ACC112 (cell line): Measurements from ENCODE around the gene TRMT2A.

ENCODE experiments used
- H2AFZ ChIP-seq: fragments of 200-600 bp; sonication (generic); one replicate; pipeline ENCODE4 v1.6.0; 2017; ENCODE audit warnings: antibody characterized with exemption, low read length; ENCODE audit not compliant: unreplicated experiment
- H3K27ac ChIP-seq: fragments of 200-600 bp; sonication (generic); 2 replicates; pipeline ENCODE4 v1.5.1; 2014; ENCODE audit warnings: low read depth, mild to moderate bottlenecking, antibody characterized with exemption, low read length, moderate library complexity
- H3K27me3 ChIP-seq: fragments of 200-600 bp; sonication (generic); 2 replicates; pipeline ENCODE4 v1.6.1; 2014; ENCODE audit warnings: mild to moderate bottlenecking, antibody characterized with exemption, low read length, moderate library complexity, mixed read lengths; ENCODE audit not compliant: insufficient read depth
- H3K36me3 ChIP-seq: fragments of 200-600 bp; sonication (generic); 2 replicates; pipeline ENCODE4 v1.6.1; 2016; ENCODE audit warnings: mild to moderate bottlenecking, antibody characterized with exemption, low read length, moderate library complexity, mixed read lengths; ENCODE audit not compliant: insufficient read depth
- H3K4me1 ChIP-seq: fragments of 200-600 bp; sonication (generic); one replicate; pipeline ENCODE4 v1.6.1; 2016; ENCODE audit warnings: low read length, mixed read lengths; ENCODE audit not compliant: insufficient read depth, unreplicated experiment, control insufficient read depth
- H3K4me3 ChIP-seq: fragments of 200-600 bp; sonication (generic); 2 replicates; pipeline ENCODE4 v1.5.1; 2014; ENCODE audit warnings: mild to moderate bottlenecking, low read depth, low read length
- H3K79me2 ChIP-seq: fragments of 200-600 bp; sonication (generic); one replicate; pipeline ENCODE4 v1.6.0; 2016; ENCODE audit warnings: low read length; ENCODE audit not compliant: control insufficient read depth, unreplicated experiment, insufficient read depth

The TRMT2A gene

DNA sequence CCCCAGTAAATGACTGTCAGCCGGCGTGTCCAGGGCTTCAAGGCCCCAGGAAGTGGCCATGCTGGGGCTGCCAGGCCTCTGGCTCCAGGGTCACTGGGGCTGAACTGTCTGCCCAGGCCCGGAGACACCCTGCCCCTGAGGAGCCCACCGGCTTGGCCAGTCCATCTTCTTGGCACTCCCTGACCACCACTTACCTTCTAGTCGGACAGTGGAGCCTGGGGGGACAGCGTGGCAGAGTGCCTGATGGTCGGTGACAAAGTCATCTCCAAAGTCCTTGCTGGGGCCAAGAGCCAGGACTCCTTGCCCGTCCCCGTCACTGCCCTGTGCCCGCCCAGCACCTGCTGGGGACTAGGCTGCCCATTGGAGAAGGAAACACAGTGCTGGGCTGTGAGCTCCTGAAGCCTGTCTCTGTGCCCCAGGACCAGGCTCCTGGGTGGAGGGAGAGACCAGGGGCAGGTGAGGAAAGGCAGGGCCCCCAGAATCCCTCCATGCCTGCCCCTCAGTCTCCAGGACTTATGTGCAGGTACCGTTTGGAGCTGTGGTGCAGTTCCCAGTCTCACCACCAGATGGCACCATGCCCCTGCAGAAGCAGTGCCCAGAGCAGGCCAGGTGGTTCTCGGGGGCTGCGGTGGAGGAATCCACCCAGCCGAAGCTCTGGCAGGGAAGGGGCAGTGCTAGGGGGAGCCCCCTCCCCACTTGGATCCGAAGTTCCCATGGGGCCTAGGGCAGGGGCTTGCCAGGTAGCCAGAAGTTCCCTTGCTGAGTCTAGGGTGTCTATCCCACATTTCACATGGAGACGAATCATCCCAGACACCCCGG is 39.8 kb upstream of the TRMT2A start:
- Histone ChIP-seq H3K79me2 (no peaks in the 10 kb centered on the region), H2AFZ (no peak overlapping the region), H3K27ac (no peak overlapping the region), H3K4me1 (no peaks in the 10 kb centered on the region), H3K36me3 (no peaks in the 10 kb centered on the region), H3K4me3 (no peak overlapping the region), H3K27me3 (no peaks in the 10 kb centered on the region)

DNA sequence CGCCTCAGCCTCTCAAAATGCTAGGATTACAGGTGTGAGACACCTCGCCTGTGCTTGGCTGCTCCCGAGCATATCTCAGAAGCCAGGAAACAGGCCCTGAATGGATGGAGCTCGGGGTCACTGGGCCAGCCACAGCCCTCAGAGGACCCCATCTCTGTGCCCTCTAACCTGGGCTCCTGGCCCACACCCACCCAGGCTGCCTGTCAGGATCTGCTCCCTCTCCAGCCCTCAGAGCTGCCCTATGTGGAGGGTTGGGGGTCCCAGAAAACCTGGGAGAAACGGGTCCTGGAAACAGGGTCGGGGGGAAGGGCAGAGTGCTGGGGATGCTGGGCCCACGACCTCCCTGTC is 39.0 kb upstream of the TRMT2A start:
- Histone ChIP-seq H3K4me3 (no peak overlapping the region), H3K27me3 (no peaks in the 10 kb centered on the region), H3K79me2 (no peaks in the 10 kb centered on the region), H2AFZ (no peak overlapping the region), H3K36me3 (no peaks in the 10 kb centered on the region), H3K4me1 (no peaks in the 10 kb centered on the region), H3K27ac (no peak overlapping the region)

- Histone ChIP-seq H3K4me3 (peak overlapping the region; percentile 75), H3K4me1 (no peaks in the 10 kb centered on the region), H3K79me2 (no peaks in the 10 kb centered on the region), H2AFZ (no peak overlapping the region), H3K27me3 (no peaks in the 10 kb centered on the region), H3K36me3 (no peaks in the 10 kb centered on the region), H3K27ac (no peak overlapping the region)
Observed at GRCh38 chr22:20155330-20156041, 38.5 kb upstream of the TRMT2A start.

DNA sequence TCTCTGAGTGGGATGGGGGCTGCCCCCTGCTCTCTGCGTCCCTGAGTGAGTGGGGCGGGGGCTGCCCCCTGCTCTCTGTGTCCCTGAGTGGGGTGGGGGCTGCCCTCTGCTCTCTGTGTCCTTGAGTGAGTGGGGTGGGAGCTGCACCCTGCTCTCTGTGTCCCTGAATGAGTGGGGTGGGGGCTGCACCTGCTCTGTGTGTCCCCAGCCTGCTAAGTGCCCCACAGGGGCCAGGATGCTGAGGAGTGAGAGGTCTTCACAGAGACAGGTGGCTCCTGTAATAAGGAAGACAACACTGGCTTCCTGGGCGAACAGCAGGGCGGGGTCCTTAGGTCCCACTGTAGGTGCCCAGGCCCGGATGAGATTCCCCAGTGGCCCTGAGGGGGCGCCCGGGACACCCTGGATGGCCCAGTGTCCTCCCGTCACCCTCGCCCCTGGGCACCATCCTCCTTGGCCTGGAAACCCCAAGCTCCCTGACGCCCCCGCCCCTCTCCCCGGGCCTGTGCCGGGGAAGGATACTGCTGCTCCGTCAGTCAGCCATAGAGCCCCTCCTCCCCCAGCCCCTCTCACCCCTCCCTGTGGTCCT is 37.7 kb upstream of the TRMT2A start:
- Histone ChIP-seq H3K27ac (no peak overlapping the region), H3K36me3 (no peaks in the 10 kb centered on the region), H3K27me3 (no peaks in the 10 kb centered on the region), H2AFZ (peak overlapping the region; percentile 2), H3K4me1 (no peaks in the 10 kb centered on the region), H3K79me2 (no peaks in the 10 kb centered on the region), H3K4me3 (peak overlapping the region; percentile 75)

GRCh38 chr22:20153945-20154344 is 36.9 kb upstream of the TRMT2A start:
- Histone ChIP-seq H3K27me3 (no peaks in the 10 kb centered on the region), H3K36me3 (no peaks in the 10 kb centered on the region), H2AFZ (no peak overlapping the region), H3K4me3 (no peak overlapping the region), H3K27ac (no peak overlapping the region), H3K79me2 (no peaks in the 10 kb centered on the region), H3K4me1 (no peaks in the 10 kb centered on the region)

DNA sequence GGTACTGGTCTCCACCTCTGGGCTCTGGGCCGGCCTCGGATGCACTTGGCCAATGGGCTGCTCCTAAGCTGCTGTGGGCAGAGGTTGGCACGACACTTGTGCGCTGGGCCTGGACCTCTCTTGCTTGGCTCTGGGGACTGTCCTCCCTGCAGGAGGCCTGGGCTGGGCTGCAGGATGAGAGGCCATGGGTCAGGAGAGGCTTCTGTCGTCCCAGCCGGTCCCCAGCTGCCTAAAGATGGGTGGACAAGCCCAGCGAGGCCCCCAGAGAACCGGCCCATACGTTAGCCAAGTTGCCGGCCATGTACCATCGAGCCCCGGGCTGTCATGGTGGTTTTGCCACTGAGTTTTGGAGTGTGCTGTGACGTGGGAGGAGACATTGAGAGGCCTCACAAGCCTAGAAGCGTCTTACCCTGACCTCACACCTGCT is 35.5 kb upstream of the TRMT2A start:
- Histone ChIP-seq H3K36me3 (no peaks in the 10 kb centered on the region), H3K4me1 (no peaks in the 10 kb centered on the region), H2AFZ (no peak overlapping the region)

GRCh38 chr22:20151276-20151588 is 34.2 kb upstream of the TRMT2A start:
- Histone ChIP-seq H3K27ac (no peak overlapping the region), H3K27me3 (no peaks in the 10 kb centered on the region), H3K4me1 (no peaks in the 10 kb centered on the region), H3K79me2 (no peaks in the 10 kb centered on the region), H3K36me3 (no peaks in the 10 kb centered on the region), H3K4me3 (no peak overlapping the region), H2AFZ (no peak overlapping the region)

More for the DNA sequence above, 35.5 kb upstream of the TRMT2A start:
- no peaks in the 10 kb centered on the region for H3K27me3 ChIP-seq
- H3K27ac ChIP-seq, result no peak overlapping the region
- H3K79me2 ChIP-seq, result no peaks in the 10 kb centered on the region
- H3K4me3 ChIP-seq, result no peak overlapping the region

DNA sequence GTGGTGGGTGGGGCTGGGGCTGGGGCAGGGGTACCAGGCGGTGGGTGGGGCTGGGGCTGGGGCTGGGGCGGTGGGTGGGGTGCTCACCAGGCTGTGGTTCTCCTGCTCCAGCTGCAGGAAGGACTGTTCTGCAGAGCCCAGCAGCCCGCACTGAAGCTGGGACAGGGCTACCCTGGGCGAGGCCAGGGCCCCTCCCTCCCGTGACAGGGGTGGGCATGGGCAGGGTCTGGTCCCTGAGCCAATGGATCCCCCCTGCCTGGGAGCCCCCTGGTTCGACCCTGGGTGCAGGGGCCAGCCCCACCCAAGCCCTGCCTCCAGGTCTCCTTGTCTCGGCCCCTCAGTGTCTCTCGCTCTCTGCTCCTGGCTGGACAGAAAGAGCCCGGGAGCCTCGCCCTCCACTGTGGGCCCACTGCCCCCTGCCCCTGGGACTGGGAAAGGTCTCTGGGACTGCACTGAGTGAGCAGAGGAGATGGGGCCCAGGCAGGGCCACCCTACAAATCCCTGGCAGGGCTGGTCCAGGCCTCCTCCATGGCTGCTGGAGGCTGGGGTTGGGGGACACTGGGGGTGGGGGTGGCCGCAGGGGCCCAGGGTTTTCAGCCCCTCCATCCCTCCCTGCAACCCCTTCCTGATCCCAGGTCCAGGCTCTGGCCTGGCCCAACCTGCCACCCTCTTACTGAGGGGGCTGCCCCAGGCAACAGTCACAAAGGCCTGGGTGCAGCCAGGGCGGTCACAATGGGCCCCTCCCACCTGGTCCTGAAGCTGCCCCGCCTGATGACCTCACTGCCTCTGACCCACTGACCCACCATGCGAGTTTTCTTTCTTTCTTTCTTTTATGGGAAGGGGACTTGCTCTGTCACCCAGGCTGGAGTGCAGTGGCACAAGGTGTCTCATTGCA is 33.6 kb upstream of the TRMT2A start, which contains the start of gene CCDC188:
Gene CCDC188, minus strand, starts transcription at position 675 of the 895 bp plus-strand sequence. Its CDS starts 69 bp downstream, at position 606.
- Histone ChIP-seq H3K27ac (no peak within 1 kb of the TSS), H3K4me1 (no peaks in the 10 kb centered on the region), H3K79me2 (no peaks in the 10 kb centered on the region), H3K36me3 (no peaks in the 10 kb centered on the region), H2AFZ (no peak within 1 kb of the TSS), H3K4me3 (no peak within 1 kb of the TSS), H3K27me3 (no peaks in the 10 kb centered on the region)

GRCh38 chr22:20149257-20150250 is 32.5 kb upstream of the TRMT2A start:
- H3K4me3 ChIP-seq, result no peak overlapping the region
- no peaks in the 10 kb centered on the region for H3K4me1 ChIP-seq
- H3K36me3 ChIP-seq, result no peaks in the 10 kb centered on the region
- no peak overlapping the region for H2AFZ ChIP-seq
- H3K27me3 ChIP-seq, result no peaks in the 10 kb centered on the region
- H3K27ac ChIP-seq, result no peak overlapping the region
- H3K79me2 ChIP-seq, result no peaks in the 10 kb centered on the region
